ENCODE results near the gene PSMD8. TPM values are rescaled to one million over a fixed set of nuclear protein-coding genes. Genes with fewer than 3 reads are reported as not detected.
"Not testable (repeated sequence)": the region's sequence is repeated elsewhere in the genome, so short reads cannot be mapped to it uniquely, and the experiment has no call there.

Gene PSMD8
- 100 to 1,000 TPM; 111 to 143 (median 121) TPM for polyA plus RNA-seq (ENCODE audit: insufficient read length in 10 of 10)
- long read RNA-seq, donor 1, transcript PSMD8-201 (7 exons, 1,553 nt): major isoform, 59 of 80 reads
- long read RNA-seq, donor 1, partial matches to known transcripts: 18 of 80 reads
- long read RNA-seq, donor 1, other reads (novel, unspliced or antisense): 0 of 80 reads
- long read RNA-seq, donor 2, transcript PSMD8-208 (6 exons, 771 nt): minor isoform, 11 of 61 reads
- long read RNA-seq, donor 2, transcript PSMD8-201 (7 exons, 1,553 nt): major isoform, 42 of 61 reads
- long read RNA-seq, donor 2, partial matches to known transcripts: 8 of 61 reads
- long read RNA-seq, donor 2, other reads (novel, unspliced or antisense): 0 of 61 reads
- long read RNA-seq, donor 3: 0 reads
- long read RNA-seq, donor 4, transcript PSMD8-201 (7 exons, 1,553 nt): major isoform, 72 of 90 reads
- long read RNA-seq, donor 4, partial matches to known transcripts: 17 of 90 reads
- long read RNA-seq, donor 4, other reads (novel, unspliced or antisense): 0 of 90 reads
- long read RNA-seq, donor 5, transcript PSMD8-208 (6 exons, 771 nt): minor isoform, 12 of 129 reads
- long read RNA-seq, donor 5, transcript PSMD8-201 (7 exons, 1,553 nt): major isoform, 63 of 129 reads
- long read RNA-seq, donor 5, partial matches to known transcripts: 54 of 129 reads
- long read RNA-seq, donor 5, other reads (novel, unspliced or antisense): 0 of 129 reads
- long read RNA-seq, donor 6, transcript PSMD8-201 (7 exons, 1,553 nt): major isoform, 70 of 115 reads
- long read RNA-seq, donor 6, transcript PSMD8-208 (6 exons, 771 nt): minor isoform, 6 of 115 reads
- long read RNA-seq, donor 6, partial matches to known transcripts: 37 of 115 reads
- long read RNA-seq, donor 6, other reads (novel, unspliced or antisense): 0 of 115 reads
- long read RNA-seq, donor 7, transcript PSMD8-201 (7 exons, 1,553 nt): major isoform, 73 of 99 reads
- long read RNA-seq, donor 7, partial matches to known transcripts: 22 of 99 reads
- long read RNA-seq, donor 7, other reads (novel, unspliced or antisense): 0 of 99 reads
- long read RNA-seq, donor 8, transcript PSMD8-201 (7 exons, 1,553 nt): major isoform, 50 of 78 reads
- long read RNA-seq, donor 8, partial matches to known transcripts: 24 of 78 reads
- long read RNA-seq, donor 8, other reads (novel, unspliced or antisense): 0 of 78 reads
- long read RNA-seq, donor 9, transcript PSMD8-201 (7 exons, 1,553 nt): major isoform, 5 of 6 reads
- long read RNA-seq, donor 9, partial matches to known transcripts: 0 of 6 reads
- long read RNA-seq, donor 9, other reads (novel, unspliced or antisense): 0 of 6 reads

DNA sequence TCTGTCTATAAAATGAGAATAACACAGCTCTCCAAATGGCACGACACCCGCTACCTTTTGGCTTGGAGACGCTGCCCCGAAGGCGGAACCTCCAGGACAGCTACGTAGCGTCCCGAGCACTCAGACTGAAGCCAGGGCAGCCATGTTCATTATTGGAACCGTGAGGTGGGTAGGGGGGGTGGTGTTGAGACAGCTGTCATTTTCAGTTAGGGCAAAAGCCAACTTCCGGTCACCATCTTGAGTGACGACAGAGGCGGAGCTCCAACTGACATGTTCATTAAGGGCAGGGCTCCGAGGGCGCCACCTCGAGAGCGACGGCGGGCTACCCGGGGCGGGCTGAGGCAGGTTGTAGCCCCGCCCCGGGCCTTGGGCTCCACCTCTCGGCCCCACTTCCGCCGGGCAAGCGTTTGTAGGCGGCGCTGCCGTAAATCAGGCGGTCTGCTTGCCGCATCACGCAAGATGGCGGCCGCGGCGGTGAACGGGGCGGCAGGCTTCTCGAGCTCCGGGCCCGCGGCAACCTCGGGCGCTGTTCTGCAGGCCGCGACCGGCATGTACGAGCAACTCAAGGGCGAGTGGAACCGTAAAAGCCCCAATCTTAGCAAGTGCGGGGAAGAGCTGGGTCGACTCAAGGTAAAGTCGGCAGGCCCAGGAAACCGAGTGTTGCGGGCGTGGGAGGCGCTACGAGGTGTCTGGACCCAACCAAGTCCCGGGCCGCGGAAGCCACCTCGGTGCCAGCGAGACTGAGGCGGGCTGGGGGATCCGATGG, at the start of gene PSMD8:
TSS of gene PSMD8 (plus strand) at position 240 of the 766 bp plus-strand sequence. CDS start at position 271, 31 bp downstream.
- DNase-seq: peak; percentile 99

DNA sequence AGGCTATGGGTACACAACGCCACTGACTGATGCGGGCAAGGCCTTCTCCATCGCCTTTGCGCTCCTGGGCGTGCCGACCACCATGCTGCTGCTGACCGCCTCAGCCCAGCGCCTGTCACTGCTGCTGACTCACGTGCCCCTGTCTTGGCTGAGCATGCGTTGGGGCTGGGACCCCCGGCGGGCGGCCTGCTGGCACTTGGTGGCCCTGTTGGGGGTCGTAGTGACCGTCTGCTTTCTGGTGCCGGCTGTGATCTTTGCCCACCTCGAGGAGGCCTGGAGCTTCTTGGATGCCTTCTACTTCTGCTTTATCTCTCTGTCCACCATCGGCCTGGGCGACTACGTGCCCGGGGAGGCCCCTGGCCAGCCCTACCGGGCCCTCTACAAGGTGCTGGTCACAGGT, 47.8 kb upstream of the PSMD8 start:
- DNase-seq: no peak

DNA sequence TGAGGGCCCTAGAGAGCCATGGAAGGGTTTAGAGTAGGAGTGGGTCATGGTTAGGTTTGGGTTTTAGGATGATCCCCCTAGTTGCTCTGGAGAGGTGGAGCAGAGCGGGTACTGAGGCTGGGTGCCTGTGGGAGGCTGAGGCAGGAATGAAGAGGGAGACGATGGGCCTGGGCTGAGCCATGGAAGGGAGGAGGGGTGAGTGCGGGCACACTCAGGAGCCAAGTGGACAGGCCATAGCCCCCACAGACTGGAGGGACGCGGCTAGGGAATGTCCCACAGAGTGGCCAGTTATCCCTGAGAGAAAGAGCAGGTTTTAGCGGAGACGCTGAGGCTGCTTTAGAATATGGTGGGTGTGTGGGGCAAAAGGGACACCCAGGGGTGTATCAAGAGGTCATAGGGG, 44.7 kb upstream of the PSMD8 start:
- DNase-seq: no peak

GRCh38 chr19:38331728-38332127, 42.6 kb upstream of the PSMD8 start:
- DNase-seq: no peak

DNA sequence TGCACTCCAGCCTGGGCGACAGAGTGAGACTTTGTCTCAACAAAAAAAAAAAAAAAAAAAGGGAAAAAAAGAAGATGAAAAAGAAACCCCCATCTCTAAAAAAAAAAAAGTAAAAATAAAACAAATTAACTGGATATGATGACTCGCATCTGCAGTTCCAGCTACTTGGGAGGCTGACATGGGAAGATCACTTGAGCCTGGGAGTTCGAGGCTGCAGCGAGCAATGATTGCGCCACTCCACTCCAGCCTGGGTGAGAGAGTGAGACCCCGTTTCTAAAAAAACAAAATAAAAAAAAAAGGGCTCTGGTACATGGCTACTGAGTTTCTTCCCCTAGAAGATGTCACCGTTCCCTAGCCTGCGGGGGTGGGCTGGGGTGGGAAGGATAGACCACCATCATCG, 41.1 kb upstream of the PSMD8 start:
- DNase-seq: no peak

DNA sequence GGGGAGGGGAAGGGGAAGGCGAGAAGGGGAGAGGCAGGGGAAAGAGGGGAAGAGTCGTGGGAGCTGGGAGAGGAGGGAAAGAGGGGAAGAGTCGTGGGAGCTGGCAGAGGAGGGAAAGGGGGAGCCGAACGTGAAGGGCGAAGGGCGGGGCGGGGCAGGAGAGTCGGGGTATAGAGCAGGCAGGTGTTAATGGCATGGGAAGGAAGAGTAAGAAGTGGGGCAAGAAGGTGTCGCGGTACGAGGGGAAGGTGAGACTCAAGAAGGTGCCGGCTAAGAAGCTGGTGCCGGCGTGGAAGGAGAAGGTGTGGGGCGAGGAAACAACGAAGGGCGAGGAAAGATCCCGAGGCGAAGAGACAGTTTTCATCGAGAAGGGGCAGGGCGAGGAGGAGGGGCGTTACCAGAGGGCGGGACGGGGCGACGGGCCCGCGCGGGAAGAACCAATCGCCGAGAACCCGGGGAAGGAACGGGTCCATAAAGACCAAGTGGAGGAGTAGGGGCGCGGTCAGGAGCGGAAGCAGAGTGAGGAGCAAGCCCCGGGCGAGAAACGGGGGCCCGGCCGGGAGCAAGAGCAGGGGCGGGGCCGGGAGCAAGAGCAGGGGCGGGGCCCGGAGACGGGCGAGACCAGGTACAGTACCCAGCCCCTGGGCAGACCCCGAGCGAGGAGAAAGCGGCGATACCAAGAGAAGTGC, 38.3 kb upstream of the PSMD8 start:
- DNase-seq: peak; percentile 93 to 98 (median 94)

GRCh38 chr19:38336638-38337359, 37.6 kb upstream of the PSMD8 start:
- DNase-seq: peak; percentile 78 to 91 (median 88)

- no peak for DNase-seq
These were observed 37.1 kb upstream of the PSMD8 start for GRCh38 chr19:38337360-38337653.

DNA sequence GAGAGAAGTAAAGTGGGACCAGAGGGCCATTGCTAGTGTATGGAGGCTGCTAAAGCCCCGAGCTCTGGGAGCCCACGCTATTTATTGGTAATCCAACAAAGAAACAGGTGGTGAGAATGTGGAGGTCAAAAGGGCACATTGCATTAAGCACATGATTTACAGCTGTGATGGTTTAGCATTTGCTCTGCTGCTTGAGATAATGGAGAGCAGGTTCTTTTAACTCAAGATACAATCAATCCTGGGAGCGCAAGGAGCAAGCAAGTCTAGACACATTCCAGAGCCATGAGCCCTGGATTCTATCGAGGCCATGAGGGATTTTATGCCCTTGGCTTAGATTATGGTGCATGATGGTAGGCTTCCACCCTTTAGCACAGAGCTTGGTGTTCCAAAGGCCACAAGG, 35.4 kb upstream of the PSMD8 start:
- DNase-seq: not testable (repeated sequence)

GRCh38 chr19:38340927-38341326, 33.4 kb upstream of the PSMD8 start:
- no peak for DNase-seq

GRCh38 chr19:38346837-38347236, 27.5 kb upstream of the PSMD8 start:
- no peak for DNase-seq

GRCh38 chr19:38350883-38351282, 23.5 kb upstream of the PSMD8 start:
- DNase-seq: no peak

DNA sequence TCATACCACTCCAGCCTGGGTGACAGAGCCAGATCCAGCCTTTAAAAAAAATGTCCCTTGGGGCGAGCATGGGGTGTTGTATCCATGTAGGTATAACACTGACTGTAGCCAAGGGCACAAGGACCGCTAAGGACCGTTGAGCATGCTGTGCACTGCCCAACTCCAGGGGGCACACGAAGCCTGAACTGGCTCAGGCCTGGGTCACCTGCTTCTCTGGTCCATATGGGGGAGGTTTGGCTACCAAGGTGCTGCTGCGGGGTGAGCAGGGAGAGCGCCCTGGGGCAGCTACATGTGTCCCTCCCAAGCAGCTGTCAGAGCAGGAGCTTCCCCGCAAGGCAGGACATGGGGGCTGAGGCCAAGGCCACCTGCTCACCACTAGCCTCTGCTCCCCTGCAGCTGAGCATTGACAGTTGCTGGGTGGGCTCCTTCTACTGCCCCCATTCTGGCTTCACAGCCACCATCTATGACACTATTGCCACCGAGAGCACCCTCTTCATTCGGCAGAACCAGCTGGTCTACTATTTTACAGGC, 22.4 kb upstream of the PSMD8 start:
- DNase-seq: no peak

DNA sequence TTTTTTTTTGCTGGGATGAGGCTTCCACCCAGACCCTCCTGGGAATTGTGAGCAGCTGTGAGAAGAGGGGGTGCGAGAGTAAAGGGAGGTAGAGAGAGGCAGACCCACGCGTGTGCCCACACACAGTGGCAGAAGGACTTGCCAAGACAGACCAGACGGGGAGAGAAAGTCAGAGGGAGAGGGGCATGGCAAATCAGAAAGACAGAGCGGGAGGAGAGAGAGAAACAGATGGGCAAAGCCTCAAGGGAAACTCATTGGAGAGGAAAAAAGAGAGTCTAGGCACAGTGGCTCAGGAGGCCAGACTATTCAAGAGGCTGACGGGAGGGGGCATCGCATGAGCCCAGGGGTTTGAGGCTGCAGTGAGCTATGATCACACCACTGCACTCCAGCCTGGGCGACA, 21.8 kb upstream of the PSMD8 start:
- no peak for DNase-seq

- DNase-seq: no peak
These were observed 18.3 kb upstream of the PSMD8 start for GRCh38 chr19:38355728-38356725.

DNA sequence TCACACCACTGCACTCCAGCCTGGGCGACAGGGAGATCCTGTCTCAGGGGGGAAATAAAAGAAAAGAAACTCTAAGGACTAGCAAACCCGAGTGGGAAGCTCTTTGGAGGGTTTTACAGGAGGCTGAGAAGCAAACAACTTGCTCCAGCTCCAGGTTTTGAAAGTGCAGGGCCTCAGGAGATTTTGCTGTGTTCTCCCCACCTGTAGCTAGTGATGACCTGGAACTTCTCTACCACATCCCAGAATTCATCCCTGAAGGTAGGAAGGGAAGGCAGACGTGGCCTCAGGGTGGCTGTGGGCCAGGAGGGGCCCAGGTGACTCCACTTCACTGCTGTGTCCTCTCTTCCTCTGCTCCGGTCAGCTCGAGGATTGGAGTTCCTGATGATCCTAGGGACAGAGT, 16.3 kb upstream of the PSMD8 start:
- no peak for DNase-seq

- DNase-seq: no peak
These were observed 14.9 kb upstream of the PSMD8 start for GRCh38 chr19:38359242-38360021.

- DNase-seq: no peak
These were observed 14.0 kb upstream of the PSMD8 start for GRCh38 chr19:38360351-38360750.

All from muscle of back (tissue), 13 donors.